ENCODE measurements around the gene HABP2. TPM values are rescaled to one million over a fixed set of nuclear protein-coding genes. Genes with fewer than 3 reads are reported as not detected.

The HABP2 gene
- total and polyA plus RNA-seq, 2 experiments from 2014 or later, result not detected

- no peaks in the 10 kb centered on the region for H4K20me1 ChIP-seq (replicated peaks; ENCODE audit: insufficient read depth)
- H3K4me1 Mint-ChIP-seq, result no peaks in the 10 kb centered on the region
Observed at GRCh38 chr10:113529575-113529974, 23.3 kb upstream of the HABP2 start.

More at GRCh38 chr10:113529575-113529974, 23.3 kb upstream of the HABP2 start:
- H3K27ac ChIP-seq (ENCODE audit: low read depth), result no peak overlapping the region
- H3K4me1 ChIP-seq (ENCODE audit: insufficient read depth), result no peaks in the 10 kb centered on the region
- no peak overlapping the region for H3K4me2 ChIP-seq
- no peak overlapping the region for H3K4me3 ChIP-seq
- H3K36me3 Mint-ChIP-seq (ENCODE audit: low read depth), result no peaks in the 10 kb centered on the region
- H3K27me3 ChIP-seq (ENCODE audit: insufficient read depth), result no peaks in the 10 kb centered on the region
- no peak overlapping the region for H3K4me3 Mint-ChIP-seq
- no peaks in the 10 kb centered on the region for H3K79me2 ChIP-seq (replicated peaks; ENCODE audit: insufficient read depth)
- H3K27ac Mint-ChIP-seq, result no peak overlapping the region
- H3K9me2 ChIP-seq (ENCODE audit: insufficient read depth), result no peaks in the 10 kb centered on the region
- no peaks in the 10 kb centered on the region for H3F3A ChIP-seq (replicated peaks; ENCODE audit: low read depth)
- no peak overlapping the region for H2AFZ ChIP-seq
- no peak for DNase-seq (ENCODE audit: low spot score)
- no peaks in the 10 kb centered on the region for H3K36me3 ChIP-seq (ENCODE audit: insufficient read depth)
- peaks cover 15% of the 10 kb centered on the region for H3K27me3 Mint-ChIP-seq (ENCODE audit: insufficient read depth, low read depth, poor library complexity)
- no peak for TF ChIP-seq ETS1 (IDR thresholded peaks at IDR 0.05)
- TF ChIP-seq NANOG (IDR thresholded peaks at IDR 0.05; ENCODE audit: borderline replicate concordance), result no peak
- no peak for TF ChIP-seq EZH2phosphoT487 (IDR thresholded peaks at IDR 0.05; ENCODE audit: unreplicated experiment)
- TF ChIP-seq STAT1 (IDR thresholded peaks at IDR 0.05; ENCODE audit: unreplicated experiment), result no peak
- TF ChIP-seq JUNB (IDR thresholded peaks at IDR 0.05; ENCODE audit: unreplicated experiment), result no peak
- no peak for TF ChIP-seq REST (IDR thresholded peaks at IDR 0.05; ENCODE audit: unreplicated experiment)
- TF ChIP-seq CREB1 (CRISPR knock-in tag; IDR thresholded peaks at IDR 0.05; ENCODE audit: low read depth), result no peak
- no peak for TF ChIP-seq POLR2AphosphoS5 (IDR thresholded peaks at IDR 0.05; ENCODE audit: low read depth)
- no peak for TF ChIP-seq CTCF (conservative IDR thresholded peaks at IDR 0.05; ENCODE audit: low read depth in 2 of 2)
- ATAC-seq, result no peak
- H3K9me3 Mint-ChIP-seq, result no peaks in the 10 kb centered on the region

All from GM23338 (cell line).